Gastroesophageal sphincter (tissue), 4 donors: ENCODE measurements around the gene THTPA. TPM values are rescaled to one million over a fixed set of nuclear protein-coding genes. Genes with fewer than 3 reads are reported as not detected.
"Not testable (repeated sequence)": the region's sequence is repeated elsewhere in the genome, so short reads cannot be mapped to it uniquely, and the experiment has no call there.

Experiments used
- ATAC-seq: fragments of 150-250 bp; one replicate; pipeline ENCODE4 v1.9.1; 2016; ENCODE audit warnings: mild to moderate bottlenecking, moderate library complexity
- H3K27ac ChIP-seq, 4 donors: fragments of 200-600 bp; sonication (generic) in 3 of 4; 1 replicate in 3 of 4; 2 replicates in 1 of 4; pipeline ENCODE4 v1.5.1; 2016 to 2019
- H3K27me3 ChIP-seq: fragments of 200-600 bp; sonication (generic); one replicate; pipeline ENCODE4 v1.5.1; 2019
- H3K36me3 ChIP-seq, 2 donors: fragments of 200-600 bp; sonication (generic); one replicate each; pipeline ENCODE4 v1.5.1; 2019; ENCODE audit warnings: control low read depth in 1 of 2
- H3K4me1 ChIP-seq, 3 donors: fragments of 200-600 bp; sonication (generic); 1 replicate in 2 of 3; 2 replicates in 1 of 3; pipeline ENCODE4 v1.5.1; 2016 to 2019; ENCODE audit warnings: control low read depth in 2 of 3
- H3K4me3 ChIP-seq, 2 donors: fragments of 200-600 bp; sonication (generic); one replicate each; pipeline ENCODE4 v1.5.1; 2019; ENCODE audit warnings: mild to moderate bottlenecking in 1 of 2, moderate library complexity in 1 of 2
- H3K9me3 ChIP-seq, 3 donors: fragments of 200-600 bp; sonication (generic); one replicate each; pipeline ENCODE4 v1.5.1; 2017 to 2019; ENCODE audit warnings: control low read depth in 2 of 3
- CTCF ChIP-seq, 4 experiments: fragments of 200-600 bp in 2 of 4; fragments of 450-650 bp in 2 of 4; sonication (generic) in 1 of 4; IDR thresholded peaks; one replicate each; pipeline ENCODE4 v1.5.1; 2017 to 2019; ENCODE audit warnings: antibody characterized with exemption in 4 of 4, mild to moderate bottlenecking in 2 of 4, moderate library complexity in 2 of 4
- EP300 ChIP-seq: sonication (generic); formaldehyde crosslinking; IDR thresholded peaks from one replicate; pipeline ENCODE4 v1.6.1; 2017; ENCODE audit warnings: antibody characterized with exemption, mild to moderate bottlenecking
- POLR2A ChIP-seq, 2 donors: fragments of 450-650 bp; IDR thresholded peaks; one replicate each; pipeline ENCODE4 v1.6.1; 2017; ENCODE audit warnings: antibody characterized with exemption in 2 of 2, mild to moderate bottlenecking in 2 of 2, moderate library complexity in 1 of 2
- POLR2AphosphoS5 ChIP-seq: sonication (generic); formaldehyde crosslinking; IDR thresholded peaks from one replicate; pipeline ENCODE4 v1.6.1; 2017; ENCODE audit warnings: antibody characterized with exemption
- whole genome bisulfite sequencing, 2 donors: methylation state at CpG; one replicate each; pipeline ENCODE4 v1.1.5; 2018; ENCODE audit warnings: low coverage in 1 of 2; 5-methylcytosine and 5-hydroxymethylcytosine counted together
- total RNA-seq, 4 donors: library from RNA; depleted of rRNA; stranded (reverse); fragments of >200 nt; gene quantifications; one replicate each; pipeline ENCODE4 v1.1.0, GENCODE V29; 2016

THTPA gene
- total RNA-seq, 4 donors from 2014 or later = 17.7 to 28.8 (median 21.3) TPM

GRCh38 chr14:23590198-23590597, 34.1 kb downstream of the THTPA start:
- WGBS, 2 donors = 93 to 94% methylated on average over 2 to 3 of the region's 4 CpGs

GRCh38 chr14:23594191-23594590, 38.1 kb downstream of the THTPA start:
- not testable (repeated sequence) for H3K4me3 ChIP-seq, H3K27me3 ChIP-seq, H3K27ac ChIP-seq, H3K36me3 ChIP-seq, H3K9me3 ChIP-seq, H3K4me1 ChIP-seq, ATAC-seq
- WGBS, 2 donors = 60 to 81% methylated on average over 2 to 3 of the region's 3 CpGs

More at GRCh38 chr14:23590198-23590597, 34.1 kb downstream of the THTPA start:
- peaks cover 23% of the 10 kb centered on the region for H3K27me3 ChIP-seq
- H3K36me3 ChIP-seq = no peaks in the 10 kb centered on the region
- H3K9me3 ChIP-seq = no peaks in the 10 kb centered on the region
- no peak for ATAC-seq
- TF ChIP-seq EP300 (no peak), CTCF (IDR thresholded peaks at IDR 0.05) (no peak), POLR2AphosphoS5 (no peak), POLR2A (IDR thresholded peaks at IDR 0.05) (no peak)
- H3K4me1 ChIP-seq = peaks cover 0 to 7% (median 0%) of the 10 kb centered on the region in 3 donors
- no peak overlapping the region for H3K27ac ChIP-seq
- no peak overlapping the region for H3K4me3 ChIP-seq

- no peak for ATAC-seq
- Histone ChIP-seq H3K4me1 (no peaks in the 10 kb centered on the region), H3K4me3 (no peak overlapping the region), H3K36me3 (no peaks in the 10 kb centered on the region), H3K9me3 (no peaks in the 10 kb centered on the region), H3K27me3 (peaks cover 4% of the 10 kb centered on the region), H3K27ac (no peak overlapping the region)
- no peak for TF ChIP-seq POLR2AphosphoS5
- no peak for TF ChIP-seq CTCF (IDR thresholded peaks at IDR 0.05)
- TF ChIP-seq POLR2A (IDR thresholded peaks at IDR 0.05) = no peak
- TF ChIP-seq EP300 = no peak
- 60% methylated on average over 1 to 2 of the region's 2 CpGs for WGBS, 2 donors
Measured at GRCh38 chr14:23600322-23600707, 44.2 kb downstream of the THTPA start.

- 100% methylated on average over 1 of the region's 1 CpG; no CpG with 5 or more reads in 1 of the 2 donors for WGBS, 2 donors
- H3K36me3 ChIP-seq = no peaks in the 10 kb centered on the region
Measured at GRCh38 chr14:23600806-23601205, 44.7 kb downstream of the THTPA start.

GRCh38 chr14:23601424-23601823, 45.4 kb downstream of the THTPA start:
- TF ChIP-seq POLR2A (IDR thresholded peaks at IDR 0.05) = no peak
- TF ChIP-seq POLR2AphosphoS5 = no peak
- TF ChIP-seq EP300 = no peak
- no peak for TF ChIP-seq CTCF (IDR thresholded peaks at IDR 0.05)
- peaks cover 2% of the 10 kb centered on the region for H3K27me3 ChIP-seq
- H3K4me3 ChIP-seq = no peak overlapping the region
- no peaks in the 10 kb centered on the region for H3K9me3 ChIP-seq
- no peaks in the 10 kb centered on the region for H3K4me1 ChIP-seq
- ATAC-seq = no peak
- no peak overlapping the region for H3K27ac ChIP-seq
- no peaks in the 10 kb centered on the region for H3K36me3 ChIP-seq

More at GRCh38 chr14:23600806-23601205, 44.7 kb downstream of the THTPA start:
- Histone ChIP-seq H3K9me3 (no peaks in the 10 kb centered on the region), H3K27ac (no peak overlapping the region), H3K4me1 (no peaks in the 10 kb centered on the region), H3K27me3 (no peaks in the 10 kb centered on the region), H3K4me3 (no peak overlapping the region)
- no peak for TF ChIP-seq CTCF (IDR thresholded peaks at IDR 0.05)
- TF ChIP-seq EP300 = no peak
- TF ChIP-seq POLR2A (IDR thresholded peaks at IDR 0.05) = no peak
- no peak for TF ChIP-seq POLR2AphosphoS5
- no peak for ATAC-seq

GRCh38 chr14:23601845-23602180, 45.7 kb downstream of the THTPA start:
- no peaks in the 10 kb centered on the region for H3K36me3 ChIP-seq
- H3K27me3 ChIP-seq = peaks cover 6% of the 10 kb centered on the region
- no peaks in the 10 kb centered on the region for H3K9me3 ChIP-seq
- no peak for ATAC-seq
- TF ChIP-seq POLR2AphosphoS5 (no peak), POLR2A (IDR thresholded peaks at IDR 0.05) (no peak), EP300 (no peak), CTCF (IDR thresholded peaks at IDR 0.05) (no peak)
- no peak overlapping the region for H3K27ac ChIP-seq
- WGBS, 2 donors = no CpG with 5 or more reads among the region's 1 CpG
- H3K4me3 ChIP-seq = no peak overlapping the region
- no peaks in the 10 kb centered on the region for H3K4me1 ChIP-seq
